DOHH2 (cell line): ENCODE results near the gene SEC22C.

Experiments used
- H3F3A ChIP-seq: fragments of 200-600 bp; sonication (generic), shearing (Covaris generic); 2 replicates; pipeline ENCODE4 v1.6.0; 2016; ENCODE audit warnings: antibody characterized with exemption, mild to moderate bottlenecking; ENCODE audit not compliant: control insufficient read depth, insufficient read depth
- H3K27ac ChIP-seq: fragments of 200-600 bp; sonication (generic); 2 replicates; pipeline ENCODE4 v1.5.1; 2014; ENCODE audit warnings: low read depth, mild to moderate bottlenecking, low read length, moderate library complexity
- H3K27me3 ChIP-seq: fragments of 200-600 bp; sonication (generic); 2 replicates; pipeline ENCODE4 v1.6.1; 2014; ENCODE audit warnings: mild to moderate bottlenecking, low read length, mixed read lengths; ENCODE audit not compliant: control insufficient read depth
- H3K36me3 ChIP-seq: fragments of 200-600 bp; sonication (generic); 2 replicates; pipeline ENCODE4 v1.6.1; 2014; ENCODE audit warnings: mild to moderate bottlenecking, low read length, moderate library complexity, mixed read lengths; ENCODE audit not compliant: control insufficient read depth
- H3K4me1 ChIP-seq: fragments of 200-600 bp; sonication (generic); 2 replicates; pipeline ENCODE4 v1.6.1; 2014; ENCODE audit warnings: mild to moderate bottlenecking, low read length, mixed read lengths; ENCODE audit not compliant: control insufficient read depth
- H3K4me2 ChIP-seq: fragments of 200-600 bp; sonication (generic); 2 replicates; pipeline ENCODE4 v1.6.0; 2014; ENCODE audit warnings: mild to moderate bottlenecking, low read length, moderate library complexity
- H3K4me3 ChIP-seq: fragments of 200-600 bp; sonication (generic); 2 replicates; pipeline ENCODE4 v1.5.1; 2014; ENCODE audit warnings: mild to moderate bottlenecking, low read length, mixed read lengths
- H3K79me2 ChIP-seq: fragments of 200-600 bp; sonication (generic); 2 replicates; pipeline ENCODE4 v1.6.1; 2014; ENCODE audit warnings: mild to moderate bottlenecking, low read length, mixed read lengths; ENCODE audit not compliant: control insufficient read depth
- H3K9me2 ChIP-seq: fragments of 200-600 bp; sonication (generic); replicated peaks from 2 replicates; pipeline ENCODE4 v1.6.1; 2014; ENCODE audit warnings: mild to moderate bottlenecking, low read length, mixed read lengths; ENCODE audit not compliant: control insufficient read depth
- H3K9me3 ChIP-seq: fragments of 200-600 bp; sonication (generic); 2 replicates; pipeline ENCODE4 v1.6.1; 2014; ENCODE audit warnings: antibody characterized with exemption, low read length, mixed read lengths; ENCODE audit not compliant: control insufficient read depth, insufficient read depth
- H4K20me1 ChIP-seq: fragments of 200-600 bp; sonication (generic); 2 replicates; pipeline ENCODE4 v1.6.0; 2014; ENCODE audit warnings: low read depth, mild to moderate bottlenecking, antibody characterized with exemption, low read length, moderate library complexity; ENCODE audit not compliant: control insufficient read depth, insufficient read depth
- CTCF ChIP-seq: fragments of 200-600 bp; sonication (generic); IDR thresholded peaks from one replicate; pipeline ENCODE4 v1.5.1; 2014; ENCODE audit warnings: antibody characterized with exemption, mild to moderate bottlenecking, low read depth, low read length; ENCODE audit not compliant: poor library complexity, severe bottlenecking
- EZH2phosphoT487 ChIP-seq: fragments of 200-600 bp; sonication (generic); IDR thresholded peaks from 2 replicates; pipeline ENCODE4 v1.6.1; 2017; ENCODE audit warnings: borderline replicate concordance, mild to moderate bottlenecking, antibody characterized with exemption, low read length, moderate library complexity, mixed read lengths

SEC22C gene

GRCh38 chr3:42539871-42540714 is 41.7 kb downstream of the SEC22C start:
- H3K27ac ChIP-seq: no peak overlapping the region
- TF ChIP-seq EZH2phosphoT487: no peak
- TF ChIP-seq CTCF: peak; percentile 88
- H3K4me3 ChIP-seq: no peak overlapping the region
- H3F3A ChIP-seq: no peaks in the 10 kb centered on the region
- no peaks in the 10 kb centered on the region for H3K4me1 ChIP-seq
- H3K27me3 ChIP-seq: no peaks in the 10 kb centered on the region
- no peak overlapping the region for H3K4me2 ChIP-seq
- H3K9me3 ChIP-seq: no peaks in the 10 kb centered on the region
- H3K9me2 ChIP-seq: no peaks in the 10 kb centered on the region
- H3K36me3 ChIP-seq: no peaks in the 10 kb centered on the region
- H3K79me2 ChIP-seq: no peaks in the 10 kb centered on the region
- H4K20me1 ChIP-seq: no peaks in the 10 kb centered on the region; the same call in 1 of the 2 replicates

GRCh38 chr3:42537350-42537749 is 44.4 kb downstream of the SEC22C start:
- Histone ChIP-seq H3K4me2 (no peak overlapping the region), H3K27me3 (no peaks in the 10 kb centered on the region), H3K27ac (no peak overlapping the region), H4K20me1 (no peaks in the 10 kb centered on the region; the same call in 1 of the 2 replicates), H3K4me3 (no peak overlapping the region), H3K79me2 (no peaks in the 10 kb centered on the region), H3K9me3 (no peaks in the 10 kb centered on the region), H3K36me3 (no peaks in the 10 kb centered on the region), H3K9me2 (no peaks in the 10 kb centered on the region), H3K4me1 (no peaks in the 10 kb centered on the region), H3F3A (no peaks in the 10 kb centered on the region)
- no peak for TF ChIP-seq EZH2phosphoT487
- no peak for TF ChIP-seq CTCF

GRCh38 chr3:42535981-42536784 is 45.6 kb downstream of the SEC22C start:
- Histone ChIP-seq H3K27ac (no peak overlapping the region), H3K4me3 (no peak overlapping the region), H3K9me3 (no peaks in the 10 kb centered on the region), H3K4me1 (no peaks in the 10 kb centered on the region), H3K4me2 (no peak overlapping the region), H4K20me1 (no peaks in the 10 kb centered on the region; the same call in 1 of the 2 replicates), H3K27me3 (no peaks in the 10 kb centered on the region), H3K9me2 (no peaks in the 10 kb centered on the region), H3K79me2 (no peaks in the 10 kb centered on the region), H3F3A (no peaks in the 10 kb centered on the region), H3K36me3 (no peaks in the 10 kb centered on the region)
- TF ChIP-seq CTCF (peak; percentile 63), EZH2phosphoT487 (no peak)
